ENCODE results near the gene EEPD1. TPM values are rescaled to one million over a fixed set of nuclear protein-coding genes. Genes with fewer than 3 reads are reported as not detected.

Gene EEPD1
- total RNA-seq, 1 donor from 2014 or later: 9.8 TPM

- no peaks in the 10 kb centered on the region for H3K36me3 ChIP-seq
- no peaks in the 10 kb centered on the region for H3K27me3 ChIP-seq
- DNase-seq (ENCODE audit: extremely low spot score in 2 of 2): no peak
- no peak overlapping the region for H3K4me3 ChIP-seq
- no peaks in the 10 kb centered on the region for H3K9me3 ChIP-seq
- H3K4me1 ChIP-seq: peaks cover 75% of the 10 kb centered on the region
- TF ChIP-seq CTCF (IDR thresholded peaks at IDR 0.05): no peak
- peak; percentile 73 to 84 for TF ChIP-seq POLR2AphosphoS5 (IDR thresholded peaks at IDR 0.05; ENCODE audit: insufficient read depth in 1 of 2, low read depth in 1 of 2)
- H3K27ac ChIP-seq: peak overlapping the region; percentile 73
- intact Hi-C loops (cut with DNase I): no loop called here
Observed at GRCh38 chr7:36280840-36281812, 128.1 kb downstream of the EEPD1 start.

GRCh38 chr7:36281945-36282717 is 129.1 kb downstream of the EEPD1 start:
- Histone ChIP-seq H3K36me3 (no peaks in the 10 kb centered on the region), H3K9me3 (no peaks in the 10 kb centered on the region), H3K4me3 (no peak overlapping the region), H3K4me1 (peaks cover 75% of the 10 kb centered on the region), H3K27me3 (no peaks in the 10 kb centered on the region), H3K27ac (peak overlapping the region; percentile 73)
- no peak for DNase-seq (ENCODE audit: extremely low spot score in 2 of 2)
- TF ChIP-seq POLR2AphosphoS5 (IDR thresholded peaks at IDR 0.05; ENCODE audit: insufficient read depth in 1 of 2, low read depth in 1 of 2) (no peak), CTCF (IDR thresholded peaks at IDR 0.05) (no peak), POLR2A (IDR thresholded peaks at IDR 0.05) (no peak)
- intact Hi-C loops (cut with DNase I): no loop called here

- Histone ChIP-seq H3K4me3 (no peak overlapping the region), H3K27ac (no peak overlapping the region), H3K9me3 (no peaks in the 10 kb centered on the region), H3K36me3 (no peaks in the 10 kb centered on the region), H3K27me3 (no peaks in the 10 kb centered on the region), H3K4me1 (peaks cover 65% of the 10 kb centered on the region)
- TF ChIP-seq POLR2AphosphoS5 (IDR thresholded peaks at IDR 0.05; ENCODE audit: insufficient read depth in 1 of 2, low read depth in 1 of 2) (no peak), POLR2A (IDR thresholded peaks at IDR 0.05) (no peak), CTCF (IDR thresholded peaks at IDR 0.05) (no peak)
- no peak for DNase-seq (ENCODE audit: extremely low spot score in 2 of 2)
- intact Hi-C loops (cut with DNase I): no loop called here
Observed at GRCh38 chr7:36283181-36283580, 130.1 kb downstream of the EEPD1 start.

- no peak for TF ChIP-seq CTCF (IDR thresholded peaks at IDR 0.05)
- no peak for TF ChIP-seq POLR2A (IDR thresholded peaks at IDR 0.05)
- no peak for TF ChIP-seq POLR2AphosphoS5 (IDR thresholded peaks at IDR 0.05; ENCODE audit: insufficient read depth in 1 of 2, low read depth in 1 of 2)
- no peak for DNase-seq (ENCODE audit: extremely low spot score in 2 of 2)
- intact Hi-C loops (cut with DNase I): no loop called here
- Histone ChIP-seq H3K4me1 (peaks cover 59% of the 10 kb centered on the region), H3K27me3 (no peaks in the 10 kb centered on the region), H3K9me3 (no peaks in the 10 kb centered on the region), H3K27ac (no peak overlapping the region), H3K36me3 (no peaks in the 10 kb centered on the region), H3K4me3 (no peak overlapping the region)
Observed at GRCh38 chr7:36283711-36284130, 130.7 kb downstream of the EEPD1 start.
